ENCODE data around the gene HSPA12B. TPM values are rescaled to one million over a fixed set of nuclear protein-coding genes. Genes with fewer than 3 reads are reported as not detected.

HSPA12B gene
- total RNA-seq, 1 experiment from 2014 or later = not detected

GRCh38 chr20:3783511-3784195 is 51.2 kb downstream of the HSPA12B start:
- no peaks in the 10 kb centered on the region for H3K9me3 Mint-ChIP-seq (ENCODE audit: unreplicated experiment)
- Histone ChIP-seq H3K27me3 (replicated peaks; ENCODE audit: control insufficient read depth, insufficient read depth, low read length) (no peaks in the 10 kb centered on the region), H3K4me3 (ENCODE audit: low read depth, low read length) (no peak overlapping the region), H3K4me1 (peaks cover 29% of the 10 kb centered on the region), H3K9me3 (no peaks in the 10 kb centered on the region), H3K36me3 (ENCODE audit: control insufficient read depth, insufficient read depth, low read length) (no peaks in the 10 kb centered on the region)
- TF ChIP-seq, protein P1, sequence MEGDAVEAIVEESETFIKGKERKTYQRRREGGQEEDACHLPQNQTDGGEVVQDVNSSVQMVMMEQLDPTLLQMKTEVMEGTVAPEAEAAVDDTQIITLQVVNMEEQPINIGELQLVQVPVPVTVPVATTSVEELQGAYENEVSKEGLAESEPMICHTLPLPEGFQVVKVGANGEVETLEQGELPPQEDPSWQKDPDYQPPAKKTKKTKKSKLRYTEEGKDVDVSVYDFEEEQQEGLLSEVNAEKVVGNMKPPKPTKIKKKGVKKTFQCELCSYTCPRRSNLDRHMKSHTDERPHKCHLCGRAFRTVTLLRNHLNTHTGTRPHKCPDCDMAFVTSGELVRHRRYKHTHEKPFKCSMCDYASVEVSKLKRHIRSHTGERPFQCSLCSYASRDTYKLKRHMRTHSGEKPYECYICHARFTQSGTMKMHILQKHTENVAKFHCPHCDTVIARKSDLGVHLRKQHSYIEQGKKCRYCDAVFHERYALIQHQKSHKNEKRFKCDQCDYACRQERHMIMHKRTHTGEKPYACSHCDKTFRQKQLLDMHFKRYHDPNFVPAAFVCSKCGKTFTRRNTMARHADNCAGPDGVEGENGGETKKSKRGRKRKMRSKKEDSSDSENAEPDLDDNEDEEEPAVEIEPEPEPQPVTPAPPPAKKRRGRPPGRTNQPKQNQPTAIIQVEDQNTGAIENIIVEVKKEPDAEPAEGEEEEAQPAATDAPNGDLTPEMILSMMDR (IDR thresholded peaks at IDR 0.05; ENCODE audit: insufficient read depth in 1 of 2, low read depth in 1 of 2, low read length in 1 of 2, severe bottlenecking in 1 of 2, unreplicated experiment in 1 of 2) = no peak
- DNase-seq = no peak
- intact Hi-C loops (cut with micrococcal nuclease; ENCODE audit: unreplicated experiment) = no loop called here
- ChIA-PET POLR2A (interaction anchor here (0.5 to 0.6 kb wide), 2 partner anchors 189 to 944 kb away, joined by 4 to 6 read pairs; no protein-coding TSS in a partner anchor), CTCF (interaction anchor here (0.6 to 2.6 kb wide), 2 partner anchors 67 to 85 kb away, joined by 4 to 7 read pairs; no protein-coding TSS in a partner anchor)
- peaks cover 4% of the 10 kb centered on the region for H3K27me3 Mint-ChIP-seq (ENCODE audit: insufficient read depth, unreplicated experiment)
- peaks cover 3% of the 10 kb centered on the region for H3K4me1 Mint-ChIP-seq (ENCODE audit: low read depth, unreplicated experiment)
- peak overlapping the region; percentile 31 for H3K4me3 Mint-ChIP-seq (ENCODE audit: unreplicated experiment)
- peaks cover 14% of the 10 kb centered on the region for H3K36me3 Mint-ChIP-seq (ENCODE audit: insufficient read depth, unreplicated experiment)
- no TSS peak for BruUV-seq (replicated peaks)
- H3K27ac Mint-ChIP-seq (ENCODE audit: unreplicated experiment) = no peak overlapping the region

DNA sequence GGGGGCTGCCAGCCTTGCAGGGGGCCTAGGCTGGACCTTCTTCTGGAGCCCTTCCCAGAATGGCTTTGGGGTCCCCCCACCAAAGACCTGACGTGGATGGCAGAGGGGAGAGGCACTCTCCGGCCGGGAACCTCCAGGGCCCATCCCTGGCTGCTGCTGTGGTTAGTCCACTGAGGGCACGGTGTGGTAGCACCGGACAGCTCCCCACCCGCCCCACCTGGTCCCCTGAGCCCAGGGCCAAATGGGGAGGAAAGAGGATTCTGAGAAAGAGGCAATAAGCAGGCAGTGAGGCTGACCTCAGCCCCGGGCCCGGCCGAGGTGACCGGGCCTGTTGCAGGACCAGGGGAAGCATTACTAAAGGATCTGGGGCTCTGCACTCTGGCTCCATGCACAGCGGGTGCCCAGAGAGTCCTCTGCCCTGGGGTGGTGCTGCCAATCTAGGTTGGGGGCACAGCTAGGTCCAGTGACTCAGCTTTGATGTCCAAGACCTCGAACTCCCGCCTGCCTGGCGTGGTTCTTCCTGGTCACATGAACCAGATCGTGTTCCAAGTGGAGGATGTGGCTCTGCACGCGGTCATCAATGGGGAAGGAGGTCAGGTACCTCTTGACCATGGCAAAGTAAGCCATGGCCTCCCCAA is 51.9 kb downstream of the HSPA12B start:
- Mint-ChIP-seq H3K4me3 (ENCODE audit: unreplicated experiment) (peak overlapping the region; percentile 30), H3K27ac (ENCODE audit: unreplicated experiment) (no peak overlapping the region), H3K9me3 (ENCODE audit: unreplicated experiment) (no peaks in the 10 kb centered on the region), H3K27me3 (ENCODE audit: insufficient read depth, unreplicated experiment) (peaks cover 6% of the 10 kb centered on the region), H3K4me1 (ENCODE audit: low read depth, unreplicated experiment) (peaks cover 7% of the 10 kb centered on the region), H3K36me3 (ENCODE audit: insufficient read depth, unreplicated experiment) (peaks cover 14% of the 10 kb centered on the region)
- Histone ChIP-seq H3K4me3 (ENCODE audit: low read depth, low read length) (no peak overlapping the region), H3K27me3 (replicated peaks; ENCODE audit: control insufficient read depth, insufficient read depth, low read length) (no peaks in the 10 kb centered on the region), H3K9me3 (no peaks in the 10 kb centered on the region), H3K4me1 (peaks cover 29% of the 10 kb centered on the region), H3K36me3 (ENCODE audit: control insufficient read depth, insufficient read depth, low read length) (no peaks in the 10 kb centered on the region)
- TF ChIP-seq, protein P1 (IDR thresholded peaks at IDR 0.05; ENCODE audit: insufficient read depth in 1 of 2, low read depth in 1 of 2, low read length in 1 of 2, severe bottlenecking in 1 of 2, unreplicated experiment in 1 of 2) = no peak
- BruUV-seq (replicated peaks) = TSS peak; percentile 86
- DNase-seq = no peak
- CTCF ChIA-PET = interaction anchor here (0.6 kb wide), 1 partner anchor 84 kb away, joined by 4 read pairs; no protein-coding TSS in a partner anchor
- POLR2A ChIA-PET = interaction anchor here (1.6 kb wide), 1 partner anchor 12 kb away, joined by 5 read pairs; the partner anchor contains the start of gene CDC25B
- intact Hi-C loops (cut with micrococcal nuclease; ENCODE audit: unreplicated experiment) = no loop called here

GRCh38 chr20:3784863-3785239 is 52.4 kb downstream of the HSPA12B start:
- ChIA-PET CTCF (interaction anchor here (2.5 kb wide), 1 partner anchor 17 kb away, joined by 8 read pairs; the partner anchor contains the start of gene ADISSP), POLR2A (interaction anchor here (1.6 kb wide), 1 partner anchor 11 kb away, joined by 5 read pairs; the partner anchor contains the start of gene CDC25B)
- Histone ChIP-seq H3K27me3 (replicated peaks; ENCODE audit: control insufficient read depth, insufficient read depth, low read length) (no peaks in the 10 kb centered on the region), H3K4me3 (ENCODE audit: low read depth, low read length) (no peak overlapping the region; the same call in 1 of the 2 replicates), H3K4me1 (peaks cover 29% of the 10 kb centered on the region), H3K9me3 (no peaks in the 10 kb centered on the region), H3K36me3 (ENCODE audit: control insufficient read depth, insufficient read depth, low read length) (no peaks in the 10 kb centered on the region)
- Mint-ChIP-seq H3K36me3 (ENCODE audit: insufficient read depth, unreplicated experiment) (peaks cover 14% of the 10 kb centered on the region), H3K4me1 (ENCODE audit: low read depth, unreplicated experiment) (peaks cover 7% of the 10 kb centered on the region), H3K27me3 (ENCODE audit: insufficient read depth, unreplicated experiment) (peaks cover 3% of the 10 kb centered on the region), H3K27ac (ENCODE audit: unreplicated experiment) (no peak overlapping the region), H3K4me3 (ENCODE audit: unreplicated experiment) (peak overlapping the region; percentile 30), H3K9me3 (ENCODE audit: unreplicated experiment) (no peaks in the 10 kb centered on the region)
- TF ChIP-seq, protein P1 (IDR thresholded peaks at IDR 0.05; ENCODE audit: insufficient read depth in 1 of 2, low read depth in 1 of 2, low read length in 1 of 2, severe bottlenecking in 1 of 2, unreplicated experiment in 1 of 2) = no peak
- BruUV-seq (replicated peaks) = no TSS peak
- no peak for DNase-seq
- intact Hi-C loops (cut with micrococcal nuclease; ENCODE audit: unreplicated experiment) = loop anchor here (5.0 kb wide), 1 partner anchor 72 kb away; no protein-coding TSS in a partner anchor

Data from Caco-2 (cell line).